Thoracic aorta (tissue), 2 donors: ENCODE results near the gene PGA4. TPM values are rescaled to one million over a fixed set of nuclear protein-coding genes. Genes with fewer than 3 reads are reported as not detected.

Experiments used
- ATAC-seq: fragments of 150-250 bp; one replicate; pipeline ENCODE4 v1.8.0; 2017; ENCODE audit warnings: low read depth; ENCODE audit not compliant: insufficient number of reproducible peaks, low FRiP score
- DNase-seq: peaks from one replicate; pipeline ENCODE4 v3.0.0-alpha.2; 2020; ENCODE audit warnings: low spot score
- H3K27ac ChIP-seq, 2 donors: fragments of 200-600 bp; sonication (generic); 1 replicate in 1 of 2; 2 replicates in 1 of 2; pipeline ENCODE4 v1.5.1; 2016; ENCODE audit warnings: mild to moderate bottlenecking in 2 of 2, moderate library complexity in 2 of 2
- H3K27me3 ChIP-seq: fragments of 200-600 bp; sonication (generic); replicated peaks from 2 replicates; pipeline ENCODE4 v1.6.0; 2016; ENCODE audit warnings: mild to moderate bottlenecking; ENCODE audit not compliant: insufficient read depth
- H3K36me3 ChIP-seq: fragments of 200-600 bp; sonication (generic); one replicate; pipeline ENCODE4 v1.5.1; 2016
- H3K4me1 ChIP-seq, 2 donors: fragments of 200-600 bp; sonication (generic); 1 replicate in 1 of 2; 2 replicates in 1 of 2; pipeline versions ENCODE4 v1.5.1 to v1.6.0; 2016; ENCODE audit warnings: low read depth in 2 of 2, mild to moderate bottlenecking in 1 of 2; ENCODE audit not compliant: control insufficient read depth in 1 of 2
- H3K4me3 ChIP-seq: fragments of 200-600 bp; sonication (generic); 2 replicates; pipeline ENCODE4 v1.5.1; 2016; ENCODE audit warnings: mild to moderate bottlenecking
- H3K9me3 ChIP-seq: fragments of 200-600 bp; sonication (generic); 2 replicates; pipeline ENCODE4 v1.5.1; 2016
- total RNA-seq, 2 donors: library from RNA; depleted of rRNA; stranded (reverse); fragments of >200 nt; gene quantifications; one replicate each; pipeline versions ENCODE4 v1.1.0 to v1.2.3, GENCODE V29; 2016
- TF ChIP-seq, protein P1 (sequence below): fragments of 200-600 bp; sonication (generic); IDR thresholded peaks from one replicate; pipeline ENCODE4 v1.5.1; 2019; ENCODE audit warnings: antibody characterized with exemption

PGA4 gene
- total RNA-seq, 2 donors from 2014 or later = 4.7 TPM; not detected in 1

DNA sequence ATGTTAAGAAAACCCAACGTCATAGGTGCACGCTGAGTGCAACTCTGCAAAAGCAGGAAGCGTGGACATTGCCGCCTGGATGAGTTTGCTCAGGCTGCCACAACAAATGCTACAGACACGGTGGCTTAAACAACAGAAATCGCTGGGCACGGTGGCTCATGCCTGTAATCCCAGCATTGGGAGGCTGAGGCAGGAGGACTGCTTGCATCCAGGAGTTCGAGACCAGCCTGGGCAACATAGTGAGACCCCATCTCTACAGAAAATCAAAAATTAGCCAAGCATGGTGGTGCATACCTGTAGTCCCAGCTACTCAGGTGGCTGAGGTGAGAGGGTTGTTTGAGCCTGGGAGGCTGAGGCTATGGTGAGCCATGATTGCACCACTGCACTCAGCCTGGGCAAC is 32.2 kb upstream of the PGA4 start:
- Histone ChIP-seq H3K9me3 (no peaks in the 10 kb centered on the region), H3K36me3 (no peaks in the 10 kb centered on the region), H3K4me1 (no peaks in the 10 kb centered on the region), H3K27me3 (no peaks in the 10 kb centered on the region), H3K27ac (no peak overlapping the region), H3K4me3 (no peak overlapping the region)
- DNase-seq (no peak), ATAC-seq (no peak)
- TF ChIP-seq, protein P1, sequence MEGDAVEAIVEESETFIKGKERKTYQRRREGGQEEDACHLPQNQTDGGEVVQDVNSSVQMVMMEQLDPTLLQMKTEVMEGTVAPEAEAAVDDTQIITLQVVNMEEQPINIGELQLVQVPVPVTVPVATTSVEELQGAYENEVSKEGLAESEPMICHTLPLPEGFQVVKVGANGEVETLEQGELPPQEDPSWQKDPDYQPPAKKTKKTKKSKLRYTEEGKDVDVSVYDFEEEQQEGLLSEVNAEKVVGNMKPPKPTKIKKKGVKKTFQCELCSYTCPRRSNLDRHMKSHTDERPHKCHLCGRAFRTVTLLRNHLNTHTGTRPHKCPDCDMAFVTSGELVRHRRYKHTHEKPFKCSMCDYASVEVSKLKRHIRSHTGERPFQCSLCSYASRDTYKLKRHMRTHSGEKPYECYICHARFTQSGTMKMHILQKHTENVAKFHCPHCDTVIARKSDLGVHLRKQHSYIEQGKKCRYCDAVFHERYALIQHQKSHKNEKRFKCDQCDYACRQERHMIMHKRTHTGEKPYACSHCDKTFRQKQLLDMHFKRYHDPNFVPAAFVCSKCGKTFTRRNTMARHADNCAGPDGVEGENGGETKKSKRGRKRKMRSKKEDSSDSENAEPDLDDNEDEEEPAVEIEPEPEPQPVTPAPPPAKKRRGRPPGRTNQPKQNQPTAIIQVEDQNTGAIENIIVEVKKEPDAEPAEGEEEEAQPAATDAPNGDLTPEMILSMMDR = no peak

DNA sequence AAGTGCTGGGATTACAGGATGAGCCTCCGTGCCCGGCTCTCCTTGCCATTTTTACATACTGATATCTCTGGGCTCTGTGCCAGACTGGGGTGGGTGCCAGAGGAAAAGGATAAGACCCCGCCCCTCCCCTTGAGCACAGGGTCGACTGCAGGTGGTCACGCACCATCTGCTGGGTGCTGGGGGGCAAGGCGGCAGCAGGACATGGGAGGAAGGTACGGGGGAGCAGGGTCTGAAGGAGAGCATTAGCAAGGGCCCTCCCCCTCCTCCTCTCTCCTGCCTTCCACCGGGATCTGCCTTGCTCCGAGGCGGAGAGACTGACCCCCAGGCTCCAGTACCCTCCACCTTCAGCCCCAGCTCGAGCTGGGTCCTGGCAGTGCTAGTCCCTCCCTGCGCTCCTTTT is 28.6 kb upstream of the PGA4 start:
- Histone ChIP-seq H3K27ac (no peak overlapping the region), H3K4me3 (no peak overlapping the region), H3K27me3 (no peaks in the 10 kb centered on the region), H3K4me1 (no peaks in the 10 kb centered on the region), H3K36me3 (no peaks in the 10 kb centered on the region), H3K9me3 (no peaks in the 10 kb centered on the region)
- ATAC-seq = no peak
- no peak for DNase-seq
- TF ChIP-seq, protein P1 = no peak

DNA sequence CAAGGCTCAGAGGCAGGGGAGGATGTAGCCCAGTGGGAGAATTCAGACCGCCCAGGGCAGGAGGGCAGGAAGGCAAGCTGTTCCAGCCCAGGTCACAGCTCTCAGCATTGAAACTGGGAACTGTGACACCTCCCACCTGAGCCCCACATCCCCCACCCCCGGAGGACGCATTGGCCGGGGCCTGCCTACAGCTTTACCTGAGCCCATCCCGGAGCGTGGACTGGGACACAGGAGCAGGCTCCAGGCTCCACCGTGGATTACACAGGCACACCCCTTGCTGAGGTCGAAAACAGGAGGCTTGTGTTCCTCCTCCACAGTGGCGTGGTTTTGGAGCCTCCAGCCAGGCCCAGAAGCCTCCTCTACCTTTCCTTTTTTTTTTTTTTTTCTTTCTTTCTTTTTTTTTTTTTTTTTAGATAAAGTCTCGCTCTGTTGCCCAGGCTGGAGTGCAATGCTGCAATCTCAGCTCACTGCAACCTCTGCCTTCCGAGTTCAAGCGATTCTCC is 27.9 kb upstream of the PGA4 start:
- no peak for ATAC-seq
- no peak overlapping the region for H3K27ac ChIP-seq
- no peaks in the 10 kb centered on the region for H3K27me3 ChIP-seq
- no peak overlapping the region for H3K4me3 ChIP-seq
- no peak for DNase-seq
- TF ChIP-seq, protein P1 = no peak
- H3K4me1 ChIP-seq = no peaks in the 10 kb centered on the region
- H3K36me3 ChIP-seq = no peaks in the 10 kb centered on the region
- H3K9me3 ChIP-seq = peaks cover 5% of the 10 kb centered on the region

DNA sequence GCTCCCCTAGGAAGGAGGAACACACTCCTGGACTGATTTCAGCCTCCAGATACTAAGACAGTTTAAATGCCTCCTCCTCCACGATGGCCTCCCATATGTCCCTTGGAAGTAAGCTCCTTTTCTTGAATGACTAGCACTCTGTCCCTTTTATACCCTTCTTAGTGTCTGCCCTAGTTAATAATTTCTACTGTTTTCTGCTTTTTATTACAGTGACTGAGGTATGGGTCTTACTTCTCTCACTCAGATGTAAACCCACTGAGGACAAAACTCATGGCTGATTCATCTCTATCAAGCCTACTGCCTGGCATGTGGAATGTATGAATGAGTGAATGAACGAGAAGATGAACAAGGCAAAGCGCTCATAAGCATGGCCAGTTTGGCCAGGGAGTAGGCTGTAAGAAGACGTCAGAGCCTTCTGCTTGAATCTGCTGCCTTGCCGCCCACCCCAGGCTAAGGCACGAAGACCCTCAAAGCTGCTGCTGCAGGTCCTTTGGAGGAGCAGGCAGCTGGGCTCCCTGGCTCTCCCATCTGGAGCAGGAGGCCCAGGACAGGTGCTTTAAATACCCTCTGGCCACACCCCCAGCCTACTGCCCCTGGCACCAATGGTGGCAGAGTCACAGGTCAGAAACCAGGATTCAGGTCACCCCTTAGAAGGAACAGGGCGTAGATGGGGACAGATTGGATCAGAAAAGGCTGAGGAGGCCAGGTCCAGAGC is 27.0 kb upstream of the PGA4 start:
- ATAC-seq = no peak
- Histone ChIP-seq H3K27ac (no peak overlapping the region), H3K9me3 (peaks cover 5% of the 10 kb centered on the region), H3K4me1 (no peaks in the 10 kb centered on the region), H3K36me3 (no peaks in the 10 kb centered on the region), H3K4me3 (no peak overlapping the region), H3K27me3 (no peaks in the 10 kb centered on the region)
- DNase-seq = no peak
- TF ChIP-seq, protein P1 = no peak

DNA sequence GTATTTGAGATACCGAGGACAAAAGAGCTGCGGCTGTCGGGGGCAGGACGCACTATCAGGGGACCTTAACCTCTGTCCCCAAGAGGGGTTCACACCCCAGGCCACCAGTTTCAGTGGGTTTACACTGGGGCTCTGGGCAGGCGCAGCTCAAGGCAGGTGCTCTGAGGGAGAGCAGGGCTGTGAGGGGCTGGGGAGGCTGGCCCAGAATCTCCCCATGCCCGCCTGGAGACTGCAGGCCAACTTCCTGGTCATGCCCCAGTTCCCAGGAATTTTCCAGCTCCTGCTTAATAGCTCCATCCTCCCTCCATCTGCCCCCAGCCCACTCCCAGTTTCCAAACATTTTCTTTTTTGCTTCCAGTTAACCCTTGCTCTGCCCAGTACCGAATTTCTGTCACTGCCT is 26.4 kb upstream of the PGA4 start:
- TF ChIP-seq, protein P1 = no peak
- no peak for ATAC-seq
- Histone ChIP-seq H3K36me3 (no peaks in the 10 kb centered on the region), H3K4me3 (no peak overlapping the region), H3K27ac (no peak overlapping the region), H3K4me1 (no peaks in the 10 kb centered on the region), H3K9me3 (peaks cover 5% of the 10 kb centered on the region), H3K27me3 (no peaks in the 10 kb centered on the region)
- DNase-seq = no peak
